Stimulated activated CD4-positive, alpha-beta T cell treated with anti-CD3 and anti-CD28 coated beads, Interleukin-4, amount 100 ng/mL, for 1 hour (primary cell): ENCODE results near the gene PKNOX1.
"Not testable (repeated sequence)": the region's sequence is repeated elsewhere in the genome, so short reads cannot be mapped to it uniquely, and the experiment has no call there.

Experiments
- DNase-seq: peaks from one replicate; pipeline ENCODE4 v3.0.0-alpha.2; 2020

The PKNOX1 gene

GRCh38 chr21:42973991-42974831, at the start of gene PKNOX1:
TSS of gene PKNOX1 (plus strand) at chr21:42974562. CDS start at chr21:43004382, 29,820 bp downstream.
- peak; percentile 99 for DNase-seq

GRCh38 chr21:42925114-42925926, 49.0 kb upstream of the PKNOX1 start, which contains the start of gene ERVH48-1:
TSS of gene ERVH48-1 (minus strand) at chr21:42925630. CDS start at chr21:42919006, 6,624 bp downstream.
- no peak for DNase-seq

GRCh38 chr21:42927474-42928200, 46.7 kb upstream of the PKNOX1 start:
- not testable (repeated sequence) for DNase-seq

GRCh38 chr21:42929969-42930368, 44.4 kb upstream of the PKNOX1 start:
- DNase-seq = no peak

- DNase-seq = no peak
These were observed 42.7 kb upstream of the PKNOX1 start for GRCh38 chr21:42931560-42932235.

- DNase-seq = not testable (repeated sequence)
These were observed 41.8 kb upstream of the PKNOX1 start for GRCh38 chr21:42932378-42933136.

- DNase-seq = not testable (repeated sequence)
These were observed 41.0 kb upstream of the PKNOX1 start for GRCh38 chr21:42933137-42933970.

- not testable (repeated sequence) for DNase-seq
These were observed 40.4 kb upstream of the PKNOX1 start for GRCh38 chr21:42933973-42934372.

GRCh38 chr21:42936360-42936759, 38.0 kb upstream of the PKNOX1 start:
- not testable (repeated sequence) for DNase-seq

- not testable (repeated sequence) for DNase-seq
These were observed 37.1 kb upstream of the PKNOX1 start for GRCh38 chr21:42937034-42937940.

- DNase-seq = no peak
These were observed 36.3 kb upstream of the PKNOX1 start for GRCh38 chr21:42937960-42938605.

- DNase-seq = not testable (repeated sequence)
These were observed 35.8 kb upstream of the PKNOX1 start for GRCh38 chr21:42938606-42938995.

- no peak for DNase-seq
These were observed 34.6 kb upstream of the PKNOX1 start for GRCh38 chr21:42939582-42940413.

GRCh38 chr21:42941696-42942085, 32.7 kb upstream of the PKNOX1 start:
- no peak for DNase-seq

GRCh38 chr21:42942244-42942643, 32.1 kb upstream of the PKNOX1 start:
- DNase-seq = no peak

- not testable (repeated sequence) for DNase-seq
These were observed 25.1 kb upstream of the PKNOX1 start for GRCh38 chr21:42949094-42949755.

- DNase-seq = not testable (repeated sequence)
These were observed 23.2 kb upstream of the PKNOX1 start for GRCh38 chr21:42951193-42951592.
